Mesothelial cell of epicardium (in vitro differentiated cells): ENCODE results near the gene TF. TPM values are rescaled to one million over a fixed set of nuclear protein-coding genes. Genes with fewer than 3 reads are reported as not detected.

Experiments used
- DNase-seq, 2 experiments: peaks; one replicate each; pipeline ENCODE4 v3.0.0; 2021; ENCODE audit warnings: low spot score in 2 of 2; ENCODE audit not compliant: unreplicated experiment in 2 of 2
- H3K27ac Mint-ChIP-seq: 2 replicates; pipeline ENCODE4 v1.8.0; 2021; ENCODE audit warnings: mixed read lengths
- H3K27me3 Mint-ChIP-seq: 2 replicates; pipeline ENCODE4 v1.8.0; 2021; ENCODE audit warnings: low read depth, mixed read lengths
- H3K36me3 Mint-ChIP-seq: 2 replicates; pipeline ENCODE4 v1.8.0; 2021; ENCODE audit warnings: mixed read lengths
- H3K4me1 Mint-ChIP-seq: 2 replicates; pipeline ENCODE4 v1.8.0; 2021; ENCODE audit warnings: mixed read lengths
- H3K4me3 Mint-ChIP-seq: 2 replicates; pipeline ENCODE4 v1.8.0; 2021; ENCODE audit warnings: mild to moderate bottlenecking, moderate library complexity, mixed read lengths
- H3K9me3 Mint-ChIP-seq: 2 replicates; pipeline ENCODE4 v1.8.0; 2021; ENCODE audit warnings: mixed read lengths
- CTCF ChIP-seq: fragments of 200-600 bp; sonication (generic); IDR thresholded peaks from one replicate; pipeline ENCODE4 v1.5.0; 2021; ENCODE audit warnings: antibody characterized with exemption; ENCODE audit not compliant: unreplicated experiment
- total RNA-seq: library from RNA; stranded (reverse); gene quantifications from 3 replicates; pipeline ENCODE4 v1.2.1, GENCODE V29; 2021

TF gene
- total RNA-seq, 1 donor from 2014 or later, result 5.7 TPM

- Mint-ChIP-seq H3K27me3 (peaks cover 22% of the 10 kb centered on the region), H3K9me3 (no peaks in the 10 kb centered on the region), H3K4me3 (no peak overlapping the region), H3K27ac (no peak overlapping the region), H3K36me3 (no peaks in the 10 kb centered on the region), H3K4me1 (peaks cover 22% of the 10 kb centered on the region)
- DNase-seq, result no peak
- TF ChIP-seq CTCF, result no peak
Observed at GRCh38 chr3:133761605-133762484, 15.7 kb downstream of the TF start.

GRCh38 chr3:133762539-133762938, 16.3 kb downstream of the TF start:
- Mint-ChIP-seq H3K36me3 (no peaks in the 10 kb centered on the region), H3K4me1 (peaks cover 16% of the 10 kb centered on the region), H3K27me3 (peaks cover 20% of the 10 kb centered on the region), H3K4me3 (no peak overlapping the region), H3K27ac (no peak overlapping the region), H3K9me3 (no peaks in the 10 kb centered on the region)
- DNase-seq, result no peak
- TF ChIP-seq CTCF, result no peak

GRCh38 chr3:133763797-133764683, 17.8 kb downstream of the TF start:
- H3K4me3 Mint-ChIP-seq, result no peak overlapping the region
- H3K27ac Mint-ChIP-seq, result no peak overlapping the region
- DNase-seq, result no peak
- no peaks in the 10 kb centered on the region for H3K36me3 Mint-ChIP-seq
- no peak for TF ChIP-seq CTCF
- H3K4me1 Mint-ChIP-seq, result peaks cover 14% of the 10 kb centered on the region
- H3K27me3 Mint-ChIP-seq, result peaks cover 20% of the 10 kb centered on the region
- no peaks in the 10 kb centered on the region for H3K9me3 Mint-ChIP-seq

DNA sequence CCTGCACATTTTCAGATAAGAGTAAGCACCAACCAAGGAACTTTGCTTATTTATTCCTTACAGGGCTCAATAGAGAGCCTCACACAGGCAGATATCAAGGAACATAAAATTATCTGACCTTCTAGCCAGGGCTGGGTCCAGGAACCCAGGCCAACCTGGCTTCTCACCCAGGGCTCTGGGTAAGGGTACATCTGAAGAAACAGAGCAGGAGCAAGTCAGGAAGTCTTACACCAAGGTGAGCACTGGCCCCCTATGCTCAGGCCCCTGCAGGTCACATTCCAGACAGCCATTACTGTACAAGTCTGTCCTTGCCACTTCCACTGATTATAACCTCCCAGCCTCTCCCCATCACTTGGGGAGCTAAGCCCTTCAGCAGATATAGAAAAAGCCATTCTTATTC, 19.1 kb downstream of the TF start:
- H3K27me3 Mint-ChIP-seq, result peaks cover 20% of the 10 kb centered on the region
- H3K4me3 Mint-ChIP-seq, result no peak overlapping the region
- H3K9me3 Mint-ChIP-seq, result no peaks in the 10 kb centered on the region

GRCh38 chr3:133767607-133768006, 21.4 kb downstream of the TF start:
- H3K27ac Mint-ChIP-seq, result no peak overlapping the region
- no peak for DNase-seq
- no peaks in the 10 kb centered on the region for H3K36me3 Mint-ChIP-seq
- H3K9me3 Mint-ChIP-seq, result no peaks in the 10 kb centered on the region
- TF ChIP-seq CTCF, result no peak
- peaks cover 14% of the 10 kb centered on the region for H3K4me1 Mint-ChIP-seq
- H3K27me3 Mint-ChIP-seq, result peaks cover 8% of the 10 kb centered on the region
- no peak overlapping the region for H3K4me3 Mint-ChIP-seq

More for the DNA sequence above, 19.1 kb downstream of the TF start:
- TF ChIP-seq CTCF, result no peak
- no peak for DNase-seq
- H3K4me1 Mint-ChIP-seq, result peaks cover 14% of the 10 kb centered on the region
- no peaks in the 10 kb centered on the region for H3K36me3 Mint-ChIP-seq
- H3K27ac Mint-ChIP-seq, result no peak overlapping the region
